Fibroblast of lung (primary cell): Measurements from ENCODE around the gene PLCB2. TPM values are rescaled to one million over a fixed set of nuclear protein-coding genes. Genes with fewer than 3 reads are reported as not detected.

Experiments
- DNase-seq, 2 donors: peaks; one replicate each; pipeline versions ENCODE4 v3.0.0 to v3.0.0-alpha.2; 2010; ENCODE audit warnings: low read depth in 2 of 2
- H2AFZ ChIP-seq: 2 replicates; pipeline ENCODE4 v1.5.1; 2012; ENCODE audit warnings: low read length, control low read depth, inconsistent platforms
- H3K27ac ChIP-seq: 2 replicates; pipeline ENCODE4 v1.5.1; 2011; ENCODE audit warnings: low read length, control low read depth; ENCODE audit not compliant: insufficient read depth
- H3K27me3 ChIP-seq: 2 replicates; pipeline ENCODE4 v1.5.1; 2011; ENCODE audit warnings: mild to moderate bottlenecking, low read length; ENCODE audit not compliant: control insufficient read depth, insufficient read depth
- H3K36me3 ChIP-seq: 2 replicates; pipeline ENCODE4 v1.5.1; 2011; ENCODE audit warnings: low read length; ENCODE audit not compliant: control insufficient read depth, insufficient read depth
- H3K4me1 ChIP-seq: 2 replicates; pipeline ENCODE4 v1.5.1; 2011; ENCODE audit warnings: low read length; ENCODE audit not compliant: control insufficient read depth, insufficient read depth; ENCODE audit errors: extremely low read depth
- H3K4me2 ChIP-seq: 2 replicates; pipeline ENCODE4 v1.5.1; 2011; ENCODE audit warnings: low read length, control low read depth; ENCODE audit not compliant: insufficient read depth; ENCODE audit errors: extremely low read depth
- H3K4me3 ChIP-seq, 4 experiments: fragments of 200-600 bp in 1 of 4; sonication (generic) in 1 of 4; replicated peaks in 1 of 4; 2 replicates each; pipeline ENCODE4 v1.5.1; 2011 to 2016; ENCODE audit warnings: low read length in 4 of 4, low read depth in 3 of 4, mild to moderate bottlenecking in 3 of 4, control low read depth in 2 of 4, inconsistent platforms in 1 of 4, mixed read lengths in 1 of 4; ENCODE audit not compliant: insufficient read depth in 1 of 4; ENCODE audit errors: control extremely low read depth in 1 of 4
- H3K79me2 ChIP-seq: 2 replicates; pipeline ENCODE4 v1.5.1; 2012; ENCODE audit warnings: mild to moderate bottlenecking, low read length, inconsistent platforms; ENCODE audit not compliant: control insufficient read depth, insufficient read depth
- H3K9ac ChIP-seq: 2 replicates; pipeline ENCODE4 v1.5.1; 2011; ENCODE audit warnings: mild to moderate bottlenecking, low read length, control low read depth; ENCODE audit not compliant: insufficient read depth
- H3K9me3 ChIP-seq: 2 replicates; pipeline ENCODE4 v1.5.1; 2012; ENCODE audit warnings: low read depth, low read length; ENCODE audit not compliant: control insufficient read depth, insufficient read depth
- H4K20me1 ChIP-seq: 2 replicates; pipeline ENCODE4 v1.5.1; 2011; ENCODE audit warnings: low read length; ENCODE audit not compliant: control insufficient read depth, insufficient read depth; ENCODE audit errors: extremely low read depth
- CTCF ChIP-seq, 2 donors: IDR thresholded peaks in 1 of 2; conservative IDR thresholded peaks in 1 of 2; 1 replicate in 1 of 2; 2 replicates in 1 of 2; pipeline ENCODE4 v1.5.1; 2011 to 2012; ENCODE audit warnings: low read length in 2 of 2, control low read depth in 1 of 2, inconsistent platforms in 1 of 2, low read depth in 1 of 2, mild to moderate bottlenecking in 1 of 2
- EZH2 ChIP-seq: IDR thresholded peaks from 2 replicates; pipeline ENCODE4 v1.5.1; 2012; ENCODE audit warnings: low read length, control low read depth, mild to moderate bottlenecking; ENCODE audit errors: missing control alignments
- polyA plus RNA-seq, 2 donors: library from polyadenylated mRNA; depleted of rRNA in 1 of 2; stranded (reverse) in 1 of 2; unstranded in 1 of 2; fragments of >200 nt; gene quantifications; 2 replicates each; pipeline ENCODE4 v1.2.1, GENCODE V29; 2011 to 2012; ENCODE audit warnings: missing spikeins in 1 of 2
- total RNA-seq: library from RNA; depleted of rRNA; stranded (reverse); fragments of >200 nt; gene quantifications from 2 replicates; pipeline ENCODE4 v1.2.1, GENCODE V29; 2014

The PLCB2 gene
- total and polyA plus RNA-seq, 2 donors (not counting 1 experiment from before 2014, with no cell fraction given) = under 0.01 to 0.40 TPM

- Histone ChIP-seq H3K27me3 (peaks cover 5% of the 10 kb centered on the region), H2AFZ (no peak overlapping the region), H3K79me2 (no peaks in the 10 kb centered on the region), H3K9ac (no peak overlapping the region), H3K4me2 (no peak overlapping the region), H4K20me1 (no peaks in the 10 kb centered on the region), H3K27ac (no peak overlapping the region), H3K4me3 (no peak overlapping the region), H3K36me3 (no peaks in the 10 kb centered on the region), H3K4me1 (peaks cover 14% of the 10 kb centered on the region), H3K9me3 (no peaks in the 10 kb centered on the region)
- no peak for DNase-seq
- TF ChIP-seq CTCF (conservative IDR thresholded peaks at IDR 0.05 in 1 of 2, IDR thresholded peaks at IDR 0.05 in 1 of 2; ENCODE audit: low read depth in 1 of 2, low read length in 2 of 2) = no peak
- no peak for TF ChIP-seq EZH2
These were observed 40.1 kb upstream of the PLCB2 start for GRCh38 chr15:40347559-40348473.

GRCh38 chr15:40346579-40347558, 39.1 kb upstream of the PLCB2 start:
- H3K36me3 ChIP-seq = no peaks in the 10 kb centered on the region
- H3K4me2 ChIP-seq = no peak overlapping the region
- H3K79me2 ChIP-seq = no peaks in the 10 kb centered on the region
- no peak for TF ChIP-seq CTCF (conservative IDR thresholded peaks at IDR 0.05 in 1 of 2, IDR thresholded peaks at IDR 0.05 in 1 of 2; ENCODE audit: low read depth in 1 of 2, low read length in 2 of 2)
- no peak for TF ChIP-seq EZH2
- H2AFZ ChIP-seq = no peak overlapping the region
- no peaks in the 10 kb centered on the region for H3K9me3 ChIP-seq
- H3K27ac ChIP-seq = no peak overlapping the region
- H3K4me3 ChIP-seq = no peak overlapping the region
- H3K9ac ChIP-seq = no peak overlapping the region
- DNase-seq = no peak
- H3K4me1 ChIP-seq = peaks cover 15% of the 10 kb centered on the region
- peaks cover 5% of the 10 kb centered on the region for H3K27me3 ChIP-seq
- no peaks in the 10 kb centered on the region for H4K20me1 ChIP-seq
